Umbilical cord (tissue), 2 donors: ENCODE measurements around the gene HSD17B14. TPM values are rescaled to one million over a fixed set of nuclear protein-coding genes. Genes with fewer than 3 reads are reported as not detected.

ENCODE experiments used
- DNase-seq: peaks from one replicate; pipeline ENCODE4 v3.0.0-alpha.2; 2015; ENCODE audit warnings: low spot score
- total RNA-seq: library from RNA; depleted of rRNA; stranded (reverse); fragments of >200 nt; gene quantifications from one replicate; pipeline ENCODE4 v1.2.3, GENCODE V29; 2014; ENCODE audit warnings: low replicate concordance; ENCODE audit not compliant: insufficient read depth

HSD17B14 gene
- total RNA-seq, 1 donor from 2014 or later: 3.4 TPM

DNA sequence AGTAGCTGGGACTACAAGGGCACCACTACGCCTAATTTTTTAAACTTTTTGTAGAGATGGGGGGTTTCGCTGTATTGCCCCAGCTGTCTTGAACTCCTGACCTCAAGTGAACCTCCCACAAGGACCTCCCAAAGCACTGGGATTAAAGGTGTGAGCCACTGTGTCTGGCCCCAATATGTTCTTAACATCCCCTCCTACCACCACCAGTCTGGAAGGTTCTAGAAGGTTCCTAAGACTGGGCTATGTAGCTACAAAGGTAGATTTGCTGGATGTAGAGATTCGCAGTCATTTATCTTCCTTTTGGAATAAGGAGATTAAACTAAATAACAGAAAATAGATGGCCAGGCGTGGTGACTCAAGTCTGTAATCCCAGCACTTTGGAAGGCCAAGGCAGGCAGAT is 5.3 kb downstream of the HSD17B14 start:
- DNase-seq: no peak

DNA sequence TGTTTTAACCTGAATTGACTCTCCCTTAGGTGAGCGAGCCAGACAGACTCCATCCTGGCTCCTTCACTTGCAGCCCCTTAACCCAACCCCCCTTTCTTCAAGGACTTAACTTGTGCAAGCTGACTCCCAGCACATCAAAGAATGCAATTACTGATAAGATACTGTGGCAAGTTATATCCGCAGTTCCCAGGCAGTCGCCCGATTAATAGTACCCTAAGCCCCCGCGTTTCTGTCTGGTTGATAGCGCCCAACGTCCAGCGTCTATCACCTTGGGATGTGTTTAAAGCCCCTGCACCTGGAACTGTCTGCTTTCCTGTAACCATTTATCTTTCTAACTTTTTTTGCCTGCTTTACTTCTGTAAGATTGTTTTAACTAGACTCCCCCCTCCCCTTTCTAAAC is 6.2 kb downstream of the HSD17B14 start:
- DNase-seq: no peak

DNA sequence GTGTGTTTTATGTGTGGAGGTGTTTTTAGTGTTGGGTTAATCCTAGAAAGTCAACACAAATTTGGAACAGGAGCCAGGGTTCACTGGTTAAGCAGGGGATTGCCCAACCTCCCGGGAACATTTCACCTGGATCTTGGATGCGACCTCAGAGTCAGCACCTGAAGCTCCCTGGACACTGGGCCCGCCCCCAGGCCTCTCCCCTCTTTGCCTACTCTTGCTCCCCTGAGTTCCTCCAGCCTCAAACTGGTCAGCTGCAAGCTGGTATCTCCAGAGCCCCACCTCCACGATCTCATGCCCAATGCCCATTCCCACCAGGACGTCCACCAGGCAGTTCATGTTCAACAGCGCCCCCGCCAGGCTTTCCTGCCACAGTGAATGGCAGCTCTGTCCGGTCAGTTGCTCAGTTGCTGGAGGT is 9.7 kb downstream of the HSD17B14 start:
- DNase-seq: no peak

DNA sequence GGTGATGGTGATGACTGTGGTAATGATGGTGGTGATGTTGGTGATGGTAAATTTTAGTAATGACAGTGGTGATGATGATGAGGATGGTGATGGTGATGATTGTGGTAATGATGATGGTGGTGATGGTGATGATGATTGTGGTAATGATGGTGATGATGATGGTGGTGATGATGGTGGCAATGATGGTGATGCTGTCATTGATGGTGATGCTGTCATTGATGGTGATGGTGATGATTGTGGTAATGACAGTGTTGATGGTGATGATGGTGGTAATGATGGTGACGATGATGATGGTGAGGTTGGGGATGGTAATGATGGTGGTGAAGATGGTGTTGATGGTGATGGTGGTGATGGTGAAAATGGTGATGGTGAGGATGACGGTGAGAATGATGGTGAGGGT is 13.8 kb downstream of the HSD17B14 start:
- no peak for DNase-seq

DNA sequence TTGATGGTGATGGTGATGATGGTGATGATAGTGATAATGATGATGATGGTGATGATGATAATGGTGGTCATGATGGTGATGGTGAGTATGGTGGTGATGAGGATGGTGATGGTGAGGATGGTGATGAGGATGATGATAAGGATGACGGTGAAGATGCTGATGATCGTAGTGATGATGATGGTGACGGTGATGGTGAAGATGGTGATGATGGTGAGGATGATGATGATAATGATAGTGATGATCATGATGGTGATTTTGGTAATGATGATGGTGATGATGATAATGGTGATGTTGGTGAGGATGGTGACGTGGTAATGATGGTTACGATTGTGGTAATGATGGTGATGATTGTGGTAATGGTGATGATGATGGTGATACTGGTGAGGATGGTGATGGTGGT is 14.7 kb downstream of the HSD17B14 start:
- DNase-seq: no peak

DNA sequence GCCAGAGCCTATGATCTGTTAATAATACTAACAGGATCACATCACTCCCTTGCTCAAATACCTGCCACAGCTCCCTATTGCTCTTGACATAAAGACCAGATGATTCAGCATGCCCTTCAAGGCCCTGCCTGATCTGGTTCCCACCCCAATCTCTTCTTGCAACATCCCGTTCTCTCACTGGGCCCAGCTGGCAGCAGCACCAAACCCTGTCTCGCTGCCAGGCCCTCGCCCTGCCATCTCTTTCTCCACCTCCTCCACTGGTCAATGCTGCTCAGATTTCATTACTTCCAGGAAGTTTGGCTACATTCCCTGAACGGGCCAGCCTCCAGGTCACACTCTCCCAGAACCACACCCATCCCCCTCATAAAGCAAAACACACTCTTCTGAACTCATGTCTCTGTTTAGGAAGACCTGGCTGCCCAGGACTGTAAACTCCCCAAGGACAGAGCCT is 16.9 kb downstream of the HSD17B14 start:
- peak; percentile 58 for DNase-seq

DNA sequence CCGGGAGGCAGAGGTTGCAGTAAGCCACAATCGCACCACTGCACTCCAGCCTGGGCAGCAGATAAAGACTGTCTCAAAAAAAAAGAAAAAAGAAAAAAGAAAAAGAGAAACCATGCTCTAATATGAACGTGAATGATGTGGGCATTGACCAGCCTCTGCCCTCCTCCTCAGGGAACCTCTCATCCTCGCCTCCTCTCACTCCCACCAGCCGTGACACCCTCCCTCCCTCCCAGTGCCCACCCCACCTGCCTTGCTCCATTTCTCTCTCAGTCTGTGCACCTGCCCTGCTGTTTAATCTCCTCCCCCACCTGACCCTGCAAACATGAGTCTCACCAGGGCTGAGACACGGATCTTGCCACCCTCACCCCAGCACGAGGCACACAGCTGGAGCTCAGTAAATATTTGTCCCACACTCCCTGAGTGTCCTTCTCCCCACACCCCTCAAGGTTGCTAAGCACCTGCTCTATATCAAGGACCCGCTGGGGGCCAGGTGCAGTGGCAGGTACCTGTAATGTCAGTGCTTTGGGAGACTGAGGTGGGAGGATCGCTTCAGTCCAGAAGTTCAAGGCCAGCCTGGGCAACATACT is 18.0 kb downstream of the HSD17B14 start:
- DNase-seq: no peak

DNA sequence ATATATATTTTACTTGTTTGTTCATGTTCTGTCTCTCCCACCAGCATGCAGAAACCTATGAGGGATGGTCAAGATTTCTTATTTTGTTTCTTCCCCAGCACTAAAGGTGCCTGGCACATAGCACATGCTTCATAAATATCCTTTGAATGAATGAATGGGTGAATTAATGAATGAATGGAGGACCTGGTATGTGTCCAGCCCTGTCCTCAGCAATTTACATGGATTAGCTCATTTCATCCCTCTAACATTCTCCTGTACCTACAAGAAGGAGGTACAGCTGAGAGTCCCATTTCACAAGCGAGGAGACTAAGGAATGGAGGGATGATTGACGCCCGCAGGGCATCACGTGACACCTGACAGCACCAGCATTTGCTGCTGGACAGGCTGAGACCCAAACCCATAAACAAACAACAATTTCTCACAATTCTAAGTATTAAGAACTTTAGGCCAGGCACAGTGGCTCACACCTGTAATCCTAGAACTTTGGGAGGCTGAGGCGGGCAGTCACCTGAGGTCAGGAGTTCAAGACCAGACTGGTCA is 18.6 kb downstream of the HSD17B14 start:
- no peak for DNase-seq

DNA sequence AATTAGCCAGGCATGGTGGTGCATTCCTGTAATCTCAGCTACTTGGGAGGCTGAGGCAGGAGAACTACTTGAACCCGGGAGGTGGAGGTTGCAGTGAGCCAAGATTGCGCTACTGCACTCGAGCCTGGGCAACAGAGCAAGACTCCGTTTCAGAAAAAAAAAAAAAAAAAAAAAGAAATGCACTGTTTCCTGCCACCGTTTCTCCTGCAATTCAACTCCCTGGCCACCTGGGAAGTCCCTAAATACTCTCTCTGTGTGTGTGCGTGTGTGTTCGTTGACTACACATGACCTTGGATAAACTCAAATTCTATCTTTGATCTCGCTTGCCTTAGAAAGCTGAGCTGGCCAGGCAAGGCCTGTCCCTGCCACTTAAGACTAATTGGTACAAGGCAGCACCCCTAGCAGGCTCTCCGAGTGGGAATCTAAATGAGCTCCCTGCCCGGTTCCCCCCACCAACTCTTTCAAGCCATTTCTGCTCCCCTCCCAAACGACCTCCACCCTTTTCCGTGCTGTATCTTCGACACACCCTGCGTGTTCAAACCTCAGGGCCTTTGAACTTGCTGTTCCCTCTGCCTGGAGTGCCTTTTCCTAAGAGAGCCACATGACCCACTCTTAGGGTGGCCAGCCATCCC is 20.3 kb downstream of the HSD17B14 start:
- no peak for DNase-seq

DNA sequence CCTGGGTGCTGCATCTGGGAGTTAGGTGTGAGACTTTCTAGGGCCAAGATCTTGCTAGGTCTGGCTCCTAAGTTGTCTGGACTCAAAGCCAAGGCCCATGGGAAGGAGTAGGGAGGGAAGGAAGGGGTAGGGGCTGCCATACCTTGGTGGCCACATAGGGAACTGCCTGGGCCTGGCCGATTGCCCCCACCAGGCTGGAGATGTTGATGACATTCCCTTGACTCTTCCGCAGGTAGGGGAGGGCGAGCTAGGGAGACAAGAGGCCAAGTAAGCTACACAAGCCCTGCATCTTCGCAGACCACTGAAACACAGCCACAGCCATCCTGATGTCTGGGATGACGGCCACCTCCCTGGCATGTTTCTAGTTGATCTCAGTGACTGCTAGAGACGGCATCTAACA is 21.4 kb downstream of the HSD17B14 start:
- DNase-seq: no peak

DNA sequence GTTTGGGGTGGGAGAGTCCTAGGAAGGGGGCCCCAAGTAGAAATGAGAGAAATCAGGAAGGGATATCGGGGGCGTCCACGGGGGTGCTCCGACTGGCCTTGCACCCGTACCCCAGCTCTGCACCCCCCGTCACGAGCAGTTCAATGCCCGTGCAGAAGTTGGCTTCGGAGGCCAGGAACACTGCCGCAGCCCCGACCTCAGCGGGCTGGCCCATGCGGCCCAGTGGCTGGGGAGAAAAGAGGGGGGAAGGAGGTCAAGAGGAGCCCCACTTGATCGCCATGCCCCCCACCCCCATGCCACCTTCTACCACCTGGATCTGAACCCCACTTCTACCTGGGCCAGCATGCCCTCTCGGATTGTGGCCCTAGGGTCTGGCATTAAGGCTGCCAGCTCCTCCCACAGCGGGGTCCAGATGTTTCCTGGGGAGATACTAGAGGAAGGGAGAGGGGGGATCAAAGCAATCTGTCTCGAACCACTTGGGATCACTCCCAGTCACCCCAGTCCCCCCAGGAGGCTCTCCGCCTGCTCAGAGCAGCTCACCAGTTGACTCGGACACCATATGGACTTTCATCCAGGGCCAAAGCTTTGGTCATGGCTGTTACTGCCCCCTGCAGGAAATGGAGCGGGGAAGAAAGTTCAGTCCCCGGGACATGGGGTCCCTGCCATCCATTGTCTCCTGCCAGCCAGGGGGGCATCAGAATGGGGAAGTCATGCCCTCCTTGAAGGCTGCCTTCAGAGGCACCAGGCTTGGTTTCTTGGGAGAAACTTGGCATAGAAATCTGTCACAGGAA is 23.0 kb downstream of the HSD17B14 start:
- no peak for DNase-seq

DNA sequence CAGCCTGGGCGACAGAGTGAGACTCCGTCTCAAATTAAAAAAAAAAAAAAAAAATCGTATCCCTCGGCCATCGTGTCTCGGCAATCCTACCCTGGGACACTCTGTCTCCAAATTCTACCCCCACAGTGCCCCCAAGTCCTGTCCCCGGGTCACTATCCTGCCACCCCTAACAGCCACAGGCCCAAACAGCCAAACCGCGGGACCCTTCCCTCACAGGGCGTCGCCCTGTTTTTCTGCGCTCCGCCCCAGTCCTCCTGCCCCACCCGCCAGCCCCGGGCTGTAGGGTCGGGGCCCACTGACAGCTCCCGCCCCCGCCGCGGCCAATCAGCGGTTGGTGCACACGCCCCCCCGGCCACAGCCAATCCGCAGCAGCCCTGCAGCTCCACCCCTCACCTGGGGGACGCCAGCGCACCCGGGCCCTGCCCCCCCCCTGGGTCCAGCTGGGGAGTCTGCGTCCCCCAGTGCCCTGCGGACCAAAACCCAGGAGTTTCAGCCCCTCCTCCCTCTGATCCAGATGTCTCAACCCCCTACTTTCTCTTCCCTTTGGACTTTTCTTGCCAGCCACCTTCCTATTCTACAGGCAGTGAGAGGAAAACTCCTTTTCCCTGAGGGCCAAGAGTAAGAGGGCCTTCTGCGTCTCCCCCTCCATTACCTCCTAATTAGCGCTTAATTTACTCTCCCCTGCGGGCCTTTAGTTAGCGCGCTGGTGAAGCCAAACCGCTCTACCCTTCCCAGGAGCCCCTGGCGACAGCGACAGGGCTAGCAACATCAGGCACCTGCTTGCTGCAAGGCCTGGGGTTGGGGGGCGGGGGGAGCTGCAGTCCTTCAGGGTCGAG is 24.0 kb downstream of the HSD17B14 start:
- peak; percentile 91 for DNase-seq

DNA sequence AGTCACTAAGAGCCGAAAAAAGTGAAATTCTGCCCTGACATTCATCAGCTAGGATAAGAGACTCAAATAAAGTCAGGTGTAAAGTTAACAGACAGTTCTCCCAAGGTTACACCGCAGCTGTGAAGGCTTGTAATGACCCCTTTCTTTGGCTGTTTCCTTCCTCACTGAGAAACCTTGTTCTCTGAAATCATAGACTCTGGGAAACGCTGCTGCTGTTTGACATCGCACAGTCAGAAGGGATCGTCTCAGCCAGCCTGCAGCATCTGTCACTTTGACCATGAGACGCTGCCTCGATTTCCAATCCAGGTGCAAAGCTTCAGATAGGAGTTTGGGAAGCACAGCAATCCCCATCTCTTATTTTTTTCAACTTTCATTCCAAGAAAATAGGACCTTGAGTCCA is 26.1 kb downstream of the HSD17B14 start:
- no peak for DNase-seq

DNA sequence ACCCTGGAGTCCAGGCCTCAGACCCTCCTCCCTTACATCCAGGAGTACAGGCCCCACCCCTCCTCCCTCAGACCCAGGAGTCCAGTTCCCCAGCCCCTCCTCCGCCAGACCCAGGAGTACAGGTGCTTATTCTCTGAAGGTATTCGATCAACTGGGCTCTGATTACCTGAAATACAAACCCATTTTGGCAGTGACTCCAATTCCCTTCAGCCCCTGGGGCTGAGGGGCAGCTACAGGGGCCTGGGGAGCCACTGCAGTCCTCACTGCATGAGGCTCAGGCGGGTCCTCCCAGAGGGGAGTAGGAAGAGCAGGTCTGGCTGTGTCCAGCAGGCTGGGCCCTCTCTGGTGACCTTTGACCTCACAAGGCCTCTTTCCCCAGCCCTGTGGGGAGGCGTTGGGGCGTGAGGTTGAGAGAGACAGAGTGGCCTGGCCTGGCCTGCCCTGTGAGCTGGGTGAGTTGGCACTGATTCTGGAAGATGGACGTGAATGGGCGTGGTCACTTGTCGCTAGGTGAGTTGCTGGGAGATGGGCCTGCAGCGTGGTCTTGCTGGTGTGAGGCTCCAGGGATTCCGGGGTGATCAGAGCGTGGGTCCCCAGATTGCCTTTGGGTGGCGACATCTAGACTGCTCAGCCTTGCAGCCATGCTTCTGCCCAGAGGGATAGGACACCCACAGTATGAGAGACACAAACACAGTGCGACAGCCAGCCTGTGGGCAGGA is 28.5 kb downstream of the HSD17B14 start:
- DNase-seq: no peak

DNA sequence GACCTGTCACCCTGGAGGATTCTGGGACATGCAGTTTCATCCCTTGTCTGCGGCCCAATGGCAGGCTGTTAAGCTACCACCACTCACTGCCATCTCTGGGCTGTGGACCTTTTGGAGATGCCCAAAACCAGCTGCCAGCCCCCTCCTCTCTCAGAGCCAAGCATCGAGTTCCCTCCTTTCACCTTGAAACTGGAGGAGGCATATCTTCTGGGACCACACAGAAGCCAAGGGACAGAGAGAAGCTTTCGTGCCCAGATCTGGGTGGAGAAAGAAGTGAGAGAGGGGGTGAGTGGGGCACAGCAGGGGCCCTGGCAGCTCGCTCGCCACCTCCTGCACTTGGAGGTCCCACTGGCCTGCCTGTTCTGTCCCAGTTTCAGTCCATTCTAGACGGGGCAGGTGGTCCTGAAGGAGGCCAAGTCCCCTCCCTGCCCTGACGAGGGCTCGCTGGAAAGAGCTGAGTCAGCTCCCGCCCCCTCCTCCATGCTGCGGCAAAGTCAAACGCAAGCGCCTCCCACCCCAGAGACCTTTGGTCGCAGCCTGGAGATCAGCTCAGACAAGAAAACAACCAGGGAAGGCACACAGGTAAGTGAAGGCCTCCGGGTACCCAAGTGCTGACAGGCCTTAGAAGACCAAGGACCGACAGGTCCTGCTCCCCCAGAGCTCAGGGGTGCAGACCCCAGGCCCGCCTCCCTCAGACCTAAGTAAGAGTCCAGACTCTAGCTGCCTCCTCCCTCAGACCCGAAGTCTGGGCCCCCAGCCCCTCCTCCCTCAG is 29.3 kb downstream of the HSD17B14 start:
- no peak for DNase-seq

DNA sequence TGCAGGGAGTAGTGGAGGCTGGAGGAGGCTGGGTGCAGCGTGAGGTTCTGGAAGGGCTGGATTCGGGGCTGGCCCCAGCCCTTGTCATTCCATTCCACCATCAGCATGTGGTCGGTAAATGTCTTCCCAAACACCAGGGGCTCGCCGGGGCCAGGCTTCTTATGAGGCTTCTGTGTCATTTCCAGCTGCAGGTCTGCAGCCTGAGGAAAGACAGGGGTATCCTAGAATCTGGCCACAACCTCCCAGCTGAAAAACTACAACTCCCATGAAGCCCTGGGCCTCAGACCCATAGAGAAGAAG is 29.8 kb downstream of the HSD17B14 start:
- peak; percentile 65 for DNase-seq

DNA sequence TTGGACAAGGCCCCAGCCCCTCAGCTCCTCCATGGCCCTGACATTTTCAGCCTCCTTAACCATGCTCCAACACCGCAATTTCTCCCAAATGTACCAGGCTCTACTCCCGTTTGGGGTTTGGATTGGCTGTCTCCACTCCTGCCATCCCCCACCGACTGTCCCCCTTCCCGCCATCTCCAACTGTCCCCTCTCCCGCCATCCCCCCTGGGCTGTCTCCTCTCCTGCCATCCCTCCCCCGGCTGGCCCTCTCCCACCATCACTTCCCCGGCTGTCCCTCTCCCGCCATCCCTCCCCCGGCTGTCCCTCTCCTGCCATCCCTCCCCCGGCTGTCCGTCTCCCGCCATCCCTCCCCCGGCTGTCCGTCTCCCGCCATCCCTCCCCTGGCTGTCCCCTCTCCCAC is 30.8 kb downstream of the HSD17B14 start:
- no peak for DNase-seq

DNA sequence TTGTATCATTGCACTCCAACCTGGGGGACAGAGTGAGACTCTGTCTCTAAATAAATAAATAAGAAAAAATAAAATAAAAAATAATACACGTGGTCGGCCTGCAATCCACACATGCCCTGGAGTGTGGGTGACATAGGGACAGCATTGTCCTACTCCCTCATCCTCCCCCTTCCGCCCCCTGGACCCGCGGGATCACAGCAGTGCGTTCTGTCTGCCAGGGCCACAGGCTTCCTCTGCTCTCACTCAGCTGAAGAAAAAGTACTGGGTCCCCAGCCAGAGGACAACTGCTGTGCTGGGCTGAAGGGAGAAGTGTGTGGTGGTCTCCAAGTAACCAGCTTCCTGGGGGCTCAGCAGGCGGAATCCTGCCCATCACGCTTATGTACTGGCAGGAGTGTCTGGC is 31.8 kb downstream of the HSD17B14 start:
- DNase-seq: no peak

DNA sequence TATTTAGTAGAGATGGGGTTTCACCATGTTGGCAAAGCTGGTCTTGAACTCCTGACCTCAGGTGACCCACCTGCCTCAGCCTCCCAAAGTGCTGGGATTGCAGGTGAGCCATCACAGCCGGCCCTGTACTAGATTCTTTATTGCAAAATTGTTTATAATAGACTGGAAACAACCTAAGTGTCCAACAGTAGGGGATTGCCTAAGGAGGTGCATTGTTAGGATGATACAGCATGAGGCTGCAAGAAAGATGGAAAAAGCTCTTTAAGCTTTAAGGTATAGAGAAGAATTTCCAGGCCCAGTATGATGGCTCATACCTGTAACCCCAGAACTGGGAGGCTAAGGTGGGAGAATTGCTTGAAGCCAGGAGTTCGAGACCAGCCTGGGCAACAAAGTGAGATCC is 33.7 kb downstream of the HSD17B14 start:
- no peak for DNase-seq
